ENCODE data around the gene IFITM10.
A peak's percentile ranks its signal among the peaks of the same experiment; 100 is the strongest.

The IFITM10 gene

GRCh38 chr11:1782831-1783724 lies 32.7 kb upstream of the IFITM10 start:
- H3K4me3 ChIP-seq (ENCODE audit: low read depth, low read length) = no peak overlapping the region
- no peak for TF ChIP-seq POLR2A (IDR thresholded peaks at IDR 0.05; ENCODE audit: extremely low read depth, insufficient read length)
- peak; percentile 79 for TF ChIP-seq MAX (IDR thresholded peaks at IDR 0.05; ENCODE audit: low read depth, low read length)
- TF ChIP-seq MYC (IDR thresholded peaks at IDR 0.05; ENCODE audit: low read depth, low read length) = peak; percentile 29; the same call in 1 of the 2 replicates
- peak; percentile 63 for DNase-seq (ENCODE audit: low read depth)

- peak; percentile 57 for DNase-seq (ENCODE audit: low read depth)
- TF ChIP-seq MAX (IDR thresholded peaks at IDR 0.05; ENCODE audit: low read depth, low read length) = no peak
- TF ChIP-seq POLR2A (IDR thresholded peaks at IDR 0.05; ENCODE audit: extremely low read depth, insufficient read length) = no peak
- TF ChIP-seq MYC (IDR thresholded peaks at IDR 0.05; ENCODE audit: low read depth, low read length) = no peak
- TF ChIP-seq CTCF (IDR thresholded peaks at IDR 0.05; ENCODE audit: low read depth, low read length) = no peak
- H3K4me3 ChIP-seq (ENCODE audit: low read depth, low read length) = no peak overlapping the region
Measured at GRCh38 chr11:1782031-1782590, 31.7 kb upstream of the IFITM10 start.

- TF ChIP-seq POLR2A (IDR thresholded peaks at IDR 0.05; ENCODE audit: extremely low read depth, insufficient read length) (no peak), MAX (IDR thresholded peaks at IDR 0.05; ENCODE audit: low read depth, low read length) (no peak), MYC (IDR thresholded peaks at IDR 0.05; ENCODE audit: low read depth, low read length) (no peak), CTCF (IDR thresholded peaks at IDR 0.05; ENCODE audit: low read depth, low read length) (no peak)
- no peak overlapping the region for H3K4me3 ChIP-seq (ENCODE audit: low read depth, low read length)
- no peak for DNase-seq (ENCODE audit: low read depth)
Measured at GRCh38 chr11:1781593-1781975, 31.2 kb upstream of the IFITM10 start.

GRCh38 chr11:1780700-1781592 lies 30.6 kb upstream of the IFITM10 start:
- no peak overlapping the region for H3K4me3 ChIP-seq (ENCODE audit: low read depth, low read length)
- TF ChIP-seq POLR2A (IDR thresholded peaks at IDR 0.05; ENCODE audit: extremely low read depth, insufficient read length) (no peak), MAX (IDR thresholded peaks at IDR 0.05; ENCODE audit: low read depth, low read length) (peak; percentile 96), CTCF (IDR thresholded peaks at IDR 0.05; ENCODE audit: low read depth, low read length) (no peak), MYC (IDR thresholded peaks at IDR 0.05; ENCODE audit: low read depth, low read length) (peak; percentile 97)
- peak; percentile 81 for DNase-seq (ENCODE audit: low read depth)

- no peak for TF ChIP-seq MAX (IDR thresholded peaks at IDR 0.05; ENCODE audit: low read depth, low read length)
- no peak for TF ChIP-seq MYC (IDR thresholded peaks at IDR 0.05; ENCODE audit: low read depth, low read length)
- TF ChIP-seq POLR2A (IDR thresholded peaks at IDR 0.05; ENCODE audit: extremely low read depth, insufficient read length) = no peak
- no peak for TF ChIP-seq CTCF (IDR thresholded peaks at IDR 0.05; ENCODE audit: low read depth, low read length)
- no peak for DNase-seq (ENCODE audit: low read depth)
- no peak overlapping the region for H3K4me3 ChIP-seq (ENCODE audit: low read depth, low read length)
Measured at GRCh38 chr11:1779806-1780699, 29.7 kb upstream of the IFITM10 start.

Data from NB4 (cell line).